HG03571 (cell line): ENCODE results near the gene VWA8.
"Not testable (repeated sequence)": the region's sequence is repeated elsewhere in the genome, so short reads cannot be mapped to it uniquely, and the experiment has no call there.

Experiments
- ATAC-seq: cut with Tn5 transposase; IDR thresholded peaks from one replicate; pipeline ENCODE4 v1.9.1; 2021; ENCODE audit not compliant: unreplicated experiment

VWA8 gene

GRCh38 chr13:41651413-41652058 lies 309.4 kb downstream of the VWA8 start:
- ATAC-seq, result no peak

- ATAC-seq, result no peak
Observed at GRCh38 chr13:41650706-41651105, 310.2 kb downstream of the VWA8 start.

GRCh38 chr13:41649659-41650058 lies 311.2 kb downstream of the VWA8 start:
- no peak for ATAC-seq

GRCh38 chr13:41648314-41648935 lies 312.5 kb downstream of the VWA8 start:
- no peak for ATAC-seq

GRCh38 chr13:41647699-41648313 lies 313.1 kb downstream of the VWA8 start:
- not testable (repeated sequence) for ATAC-seq

GRCh38 chr13:41645331-41645730 lies 315.6 kb downstream of the VWA8 start:
- ATAC-seq, result no peak

GRCh38 chr13:41644742-41645141 lies 316.2 kb downstream of the VWA8 start:
- no peak for ATAC-seq

- ATAC-seq, result no peak
Observed at GRCh38 chr13:41643507-41643906, 317.4 kb downstream of the VWA8 start.

GRCh38 chr13:41641961-41642360 lies 318.9 kb downstream of the VWA8 start:
- ATAC-seq, result no peak

GRCh38 chr13:41641429-41641828 lies 319.5 kb downstream of the VWA8 start:
- ATAC-seq, result no peak

- ATAC-seq, result no peak
Observed at GRCh38 chr13:41639955-41640780, 320.7 kb downstream of the VWA8 start.

GRCh38 chr13:41639237-41639904 lies 321.5 kb downstream of the VWA8 start:
- no peak for ATAC-seq

GRCh38 chr13:41637586-41637985 lies 323.3 kb downstream of the VWA8 start:
- no peak for ATAC-seq

GRCh38 chr13:41637032-41637431 lies 323.9 kb downstream of the VWA8 start:
- not testable (repeated sequence) for ATAC-seq

- ATAC-seq, result not testable (repeated sequence)
Observed at GRCh38 chr13:41636590-41636989, 324.3 kb downstream of the VWA8 start.

- no peak for ATAC-seq
Observed at GRCh38 chr13:41634407-41634806, 326.5 kb downstream of the VWA8 start.

GRCh38 chr13:41633776-41634175 lies 327.1 kb downstream of the VWA8 start:
- ATAC-seq, result no peak

- ATAC-seq, result no peak
Observed at GRCh38 chr13:41631296-41631965, 329.5 kb downstream of the VWA8 start.

GRCh38 chr13:41627425-41627824 lies 333.5 kb downstream of the VWA8 start:
- ATAC-seq, result no peak

GRCh38 chr13:41624041-41624440 lies 336.9 kb downstream of the VWA8 start:
- no peak for ATAC-seq
